Activated CD4-positive, alpha-beta memory T cell treated with anti-CD3 and anti-CD28 coated beads for 36 hours (primary cell): ENCODE results near the gene SYT1. TPM values are rescaled to one million over a fixed set of nuclear protein-coding genes. Genes with fewer than 3 reads are reported as not detected.

ENCODE experiments used
- CTCF ChIA-PET: fragments of 350-600 bp; sonication (Branson Sonifier 250); formaldehyde crosslinking; loops from one replicate; lab custom pipeline; 2021; ENCODE audit warnings: antibody characterized with exemption, inconsistent platforms; lab: Charles Lee
- POLR2A ChIA-PET: fragments of 350-600 bp; sonication (Branson Sonifier 250); formaldehyde crosslinking; loops from one replicate; lab custom pipeline; 2021; ENCODE audit warnings: antibody characterized with exemption; lab: Charles Lee
- DNase-seq: peaks from one replicate; pipeline ENCODE4 v3.0.0-alpha.2; 2020
- H3K27ac Mint-ChIP-seq: one replicate; pipeline ENCODE4 v1.8.0; 2021; ENCODE audit warnings: mixed read lengths
- H3K27me3 Mint-ChIP-seq: one replicate; pipeline ENCODE4 v1.8.0; 2021; ENCODE audit warnings: mixed read lengths
- H3K36me3 Mint-ChIP-seq: one replicate; pipeline ENCODE4 v1.8.0; 2021; ENCODE audit warnings: mixed read lengths
- H3K4me1 Mint-ChIP-seq: one replicate; pipeline ENCODE4 v1.8.0; 2021; ENCODE audit warnings: low read depth, mixed read lengths
- H3K4me3 Mint-ChIP-seq: one replicate; pipeline ENCODE4 v1.8.0; 2021; ENCODE audit warnings: mild to moderate bottlenecking, mixed read lengths
- H3K9me3 Mint-ChIP-seq: one replicate; pipeline ENCODE4 v1.8.0; 2021; ENCODE audit warnings: mixed read lengths
- intact Hi-C: fragments of 100-400 bp; cut with micrococcal nuclease; formaldehyde crosslinking; loops from one replicate; pipeline ENCODE4 v1.15.1; 2023
- total RNA-seq, 2 experiments: library from RNA; stranded (reverse); gene quantifications; one replicate each; pipeline ENCODE4 v1.2.3, GENCODE V29; 2021

Gene SYT1
- total RNA-seq, 2 experiments from 2014 or later: not detected

GRCh38 chr12:79326663-79327062 lies 462.1 kb downstream of the SYT1 start:
- H3K4me1 Mint-ChIP-seq: no peaks in the 10 kb centered on the region
- ChIA-PET POLR2A (no interaction called here), CTCF (no interaction called here)
- H3K4me3 Mint-ChIP-seq: no peak overlapping the region
- H3K36me3 Mint-ChIP-seq: no peaks in the 10 kb centered on the region
- no peaks in the 10 kb centered on the region for H3K9me3 Mint-ChIP-seq
- no peaks in the 10 kb centered on the region for H3K27me3 Mint-ChIP-seq
- no peak overlapping the region for H3K27ac Mint-ChIP-seq
- no peak for DNase-seq
- intact Hi-C loops: no loop called here

- no peaks in the 10 kb centered on the region for H3K4me1 Mint-ChIP-seq
- POLR2A ChIA-PET: no interaction called here
- intact Hi-C loops: no loop called here
- no peak for DNase-seq
- CTCF ChIA-PET: interaction anchor here (0.5 kb wide), 1 partner anchor 211 kb away, joined by 3 read pairs; no protein-coding TSS in a partner anchor
- no peaks in the 10 kb centered on the region for H3K9me3 Mint-ChIP-seq
- H3K4me3 Mint-ChIP-seq: no peak overlapping the region
- H3K36me3 Mint-ChIP-seq: no peaks in the 10 kb centered on the region
- no peak overlapping the region for H3K27ac Mint-ChIP-seq
- no peaks in the 10 kb centered on the region for H3K27me3 Mint-ChIP-seq
These were observed 462.9 kb downstream of the SYT1 start for GRCh38 chr12:79327465-79327864.

GRCh38 chr12:79329933-79330332 lies 465.4 kb downstream of the SYT1 start:
- no peak for DNase-seq
- intact Hi-C loops: no loop called here
- Mint-ChIP-seq H3K27me3 (no peaks in the 10 kb centered on the region), H3K4me1 (no peaks in the 10 kb centered on the region), H3K4me3 (no peak overlapping the region), H3K36me3 (no peaks in the 10 kb centered on the region), H3K9me3 (no peaks in the 10 kb centered on the region), H3K27ac (no peak overlapping the region)
- POLR2A ChIA-PET: no interaction called here
- CTCF ChIA-PET: no interaction called here

- Mint-ChIP-seq H3K4me3 (no peak overlapping the region), H3K4me1 (no peaks in the 10 kb centered on the region), H3K36me3 (no peaks in the 10 kb centered on the region), H3K27me3 (no peaks in the 10 kb centered on the region), H3K27ac (no peak overlapping the region), H3K9me3 (no peaks in the 10 kb centered on the region)
- no peak for DNase-seq
- ChIA-PET CTCF (no interaction called here), POLR2A (no interaction called here)
- intact Hi-C loops: no loop called here
These were observed 467.3 kb downstream of the SYT1 start for GRCh38 chr12:79331870-79332269.

- intact Hi-C loops: no loop called here
- Mint-ChIP-seq H3K36me3 (no peaks in the 10 kb centered on the region), H3K4me3 (no peak overlapping the region), H3K27me3 (no peaks in the 10 kb centered on the region), H3K27ac (no peak overlapping the region), H3K9me3 (no peaks in the 10 kb centered on the region), H3K4me1 (no peaks in the 10 kb centered on the region)
- ChIA-PET CTCF (no interaction called here), POLR2A (no interaction called here)
- DNase-seq: no peak
These were observed 468.6 kb downstream of the SYT1 start for GRCh38 chr12:79333144-79333543.

- ChIA-PET POLR2A (no interaction called here), CTCF (no interaction called here)
- peaks cover 15% of the 10 kb centered on the region for H3K9me3 Mint-ChIP-seq
- H3K4me1 Mint-ChIP-seq: no peaks in the 10 kb centered on the region
- H3K27me3 Mint-ChIP-seq: no peaks in the 10 kb centered on the region
- H3K4me3 Mint-ChIP-seq: no peak overlapping the region
- DNase-seq: no peak
- H3K36me3 Mint-ChIP-seq: no peaks in the 10 kb centered on the region
- intact Hi-C loops: no loop called here
- H3K27ac Mint-ChIP-seq: no peak overlapping the region
These were observed 473.2 kb downstream of the SYT1 start for GRCh38 chr12:79337662-79338290.

- Mint-ChIP-seq H3K36me3 (no peaks in the 10 kb centered on the region), H3K27ac (no peak overlapping the region), H3K4me3 (no peak overlapping the region), H3K9me3 (peaks cover 12% of the 10 kb centered on the region), H3K27me3 (no peaks in the 10 kb centered on the region), H3K4me1 (no peaks in the 10 kb centered on the region)
- ChIA-PET CTCF (no interaction called here), POLR2A (no interaction called here)
- DNase-seq: no peak
- intact Hi-C loops: loop anchor here (10.0 kb wide), 1 partner anchor 1200 kb away; no protein-coding TSS in a partner anchor
These were observed 480.6 kb downstream of the SYT1 start for GRCh38 chr12:79344855-79345847.

GRCh38 chr12:79347866-79348265 lies 483.3 kb downstream of the SYT1 start:
- no peaks in the 10 kb centered on the region for H3K36me3 Mint-ChIP-seq
- no peak overlapping the region for H3K27ac Mint-ChIP-seq

GRCh38 chr12:79351251-79351650 lies 486.7 kb downstream of the SYT1 start:
- Mint-ChIP-seq H3K4me3 (no peak overlapping the region), H3K9me3 (no peaks in the 10 kb centered on the region), H3K36me3 (no peaks in the 10 kb centered on the region), H3K27ac (no peak overlapping the region), H3K4me1 (no peaks in the 10 kb centered on the region), H3K27me3 (no peaks in the 10 kb centered on the region)
- ChIA-PET POLR2A (no interaction called here), CTCF (no interaction called here)
- intact Hi-C loops: no loop called here
- no peak for DNase-seq

More at GRCh38 chr12:79347866-79348265, 483.3 kb downstream of the SYT1 start:
- Mint-ChIP-seq H3K4me1 (no peaks in the 10 kb centered on the region), H3K27me3 (no peaks in the 10 kb centered on the region), H3K9me3 (no peaks in the 10 kb centered on the region), H3K4me3 (no peak overlapping the region)
- intact Hi-C loops: loop anchor here (10.0 kb wide), 1 partner anchor 1203 kb away; no protein-coding TSS in a partner anchor
- POLR2A ChIA-PET: no interaction called here
- DNase-seq: no peak
- CTCF ChIA-PET: interaction anchor here (0.6 kb wide), 1 partner anchor 271 kb away, joined by 3 read pairs; no protein-coding TSS in a partner anchor

- Mint-ChIP-seq H3K27me3 (no peaks in the 10 kb centered on the region), H3K4me3 (no peak overlapping the region), H3K9me3 (no peaks in the 10 kb centered on the region), H3K36me3 (no peaks in the 10 kb centered on the region), H3K27ac (no peak overlapping the region), H3K4me1 (no peaks in the 10 kb centered on the region)
- intact Hi-C loops: no loop called here
- CTCF ChIA-PET: no interaction called here
- DNase-seq: no peak
- POLR2A ChIA-PET: no interaction called here
These were observed 491.6 kb downstream of the SYT1 start for GRCh38 chr12:79356216-79356615.

- H3K27me3 Mint-ChIP-seq: no peaks in the 10 kb centered on the region
- CTCF ChIA-PET: no interaction called here
- no peaks in the 10 kb centered on the region for H3K4me1 Mint-ChIP-seq
- H3K9me3 Mint-ChIP-seq: no peaks in the 10 kb centered on the region
- no peak for DNase-seq
- no peaks in the 10 kb centered on the region for H3K36me3 Mint-ChIP-seq
- H3K4me3 Mint-ChIP-seq: no peak overlapping the region
- H3K27ac Mint-ChIP-seq: no peak overlapping the region
- POLR2A ChIA-PET: no interaction called here
- intact Hi-C loops: no loop called here
These were observed 492.5 kb downstream of the SYT1 start for GRCh38 chr12:79357048-79357447.

GRCh38 chr12:79358716-79359300 lies 494.2 kb downstream of the SYT1 start:
- Mint-ChIP-seq H3K9me3 (no peaks in the 10 kb centered on the region), H3K27me3 (no peaks in the 10 kb centered on the region), H3K4me1 (no peaks in the 10 kb centered on the region), H3K27ac (no peak overlapping the region), H3K36me3 (no peaks in the 10 kb centered on the region), H3K4me3 (no peak overlapping the region)
- no peak for DNase-seq
- intact Hi-C loops: no loop called here
- POLR2A ChIA-PET: no interaction called here
- CTCF ChIA-PET: no interaction called here
